HG02943 (cell line): ENCODE data around the gene RAB3IL1.
"Not testable (repeated sequence)": the region's sequence is repeated elsewhere in the genome, so short reads cannot be mapped to it uniquely, and the experiment has no call there.

ENCODE experiments used
- ATAC-seq: cut with Tn5 transposase; IDR thresholded peaks from one replicate; pipeline ENCODE4 v1.9.1; 2021; ENCODE audit warnings: mild to moderate bottlenecking, low read depth, moderate library complexity; ENCODE audit not compliant: unreplicated experiment

RAB3IL1 gene

DNA sequence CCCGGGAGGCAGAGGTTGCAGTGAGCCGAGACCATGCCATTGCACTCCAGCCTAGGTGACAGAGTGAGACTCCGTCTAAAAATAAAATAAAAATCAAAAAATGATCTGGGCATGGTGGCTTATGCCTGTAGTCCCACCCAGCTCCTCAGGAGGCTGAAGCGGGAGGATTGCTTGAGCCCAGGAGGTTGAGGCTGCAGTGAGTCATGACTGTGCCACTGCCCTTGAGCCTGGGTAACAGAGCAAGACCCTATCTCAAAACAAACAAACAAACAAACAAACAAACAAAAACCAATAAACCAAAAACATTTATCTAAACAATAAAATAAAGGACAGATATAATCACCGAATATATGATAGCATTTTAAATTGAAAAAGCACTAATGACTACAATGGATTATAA lies 36.3 kb upstream of the RAB3IL1 start:
- not testable (repeated sequence) for ATAC-seq

DNA sequence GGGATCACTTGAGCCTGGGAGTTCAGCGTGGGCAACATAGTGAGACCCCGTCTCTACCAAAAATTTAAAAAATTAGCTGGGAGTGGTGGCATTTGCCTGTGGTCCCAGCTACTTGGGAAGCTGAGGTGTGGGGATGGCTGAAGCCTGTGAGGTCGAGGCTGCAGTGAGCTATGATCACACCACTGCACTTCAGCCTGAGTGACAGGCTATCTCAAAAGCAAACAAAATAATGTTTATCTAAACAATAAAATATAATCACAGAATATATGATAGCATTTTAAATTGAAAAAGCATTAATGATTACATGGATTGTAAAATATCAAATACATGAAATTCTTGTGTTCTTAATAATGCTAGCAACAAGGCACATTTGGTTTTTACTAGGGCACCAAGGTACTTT lies 35.5 kb upstream of the RAB3IL1 start:
- ATAC-seq = no peak

DNA sequence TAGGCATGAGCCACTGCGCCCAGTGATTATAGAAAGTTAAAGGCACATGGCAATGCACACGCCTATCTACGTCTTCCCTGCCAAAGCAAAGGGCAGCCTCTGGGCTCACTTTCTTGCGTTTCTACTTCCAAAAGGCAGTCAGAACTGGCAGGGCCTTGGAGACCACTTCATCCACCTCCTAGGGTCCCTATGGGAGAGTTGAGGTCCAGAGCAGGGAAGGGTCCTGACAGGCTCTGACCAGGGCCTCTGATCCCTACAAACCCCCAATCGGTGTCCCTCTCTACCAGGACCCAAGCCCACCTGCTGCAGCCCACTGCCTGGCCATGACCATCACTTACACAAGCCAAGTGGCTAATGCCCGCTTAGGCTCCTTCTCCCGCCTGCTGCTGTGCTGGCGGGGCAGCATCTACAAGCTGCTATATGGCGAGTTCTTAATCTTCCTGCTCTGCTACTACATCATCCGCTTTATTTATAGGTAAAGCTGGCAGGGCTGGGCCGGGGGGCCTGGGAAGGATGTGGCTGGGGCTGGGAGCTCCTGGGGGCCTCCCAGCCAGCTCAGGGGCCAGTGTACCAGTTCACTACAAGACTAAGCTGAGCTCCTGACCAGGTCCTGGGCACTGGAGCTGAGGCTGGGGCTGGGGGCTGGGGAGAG lies 34.2 kb upstream of the RAB3IL1 start:
- no peak for ATAC-seq

DNA sequence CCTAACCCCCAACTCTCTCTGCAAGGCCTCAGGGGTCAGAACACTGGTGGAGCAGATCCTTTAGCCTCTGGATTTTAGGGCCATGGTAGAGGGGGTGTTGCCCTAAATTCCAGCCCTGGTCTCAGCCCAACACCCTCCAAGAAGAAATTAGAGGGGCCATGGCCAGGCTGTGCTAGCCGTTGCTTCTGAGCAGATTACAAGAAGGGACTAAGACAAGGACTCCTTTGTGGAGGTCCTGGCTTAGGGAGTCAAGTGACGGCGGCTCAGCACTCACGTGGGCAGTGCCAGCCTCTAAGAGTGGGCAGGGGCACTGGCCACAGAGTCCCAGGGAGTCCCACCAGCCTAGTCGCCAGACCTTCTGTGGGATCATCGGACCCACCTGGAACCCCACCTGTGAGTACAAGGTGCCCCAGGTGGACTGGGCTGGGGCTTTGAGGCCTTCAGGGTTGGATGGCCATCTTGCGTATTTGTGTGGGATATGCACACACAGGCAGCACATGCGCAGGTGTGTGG lies 32.7 kb upstream of the RAB3IL1 start, which contains the start of gene BEST1:
Gene BEST1 (plus strand): TSS at position 317 of the 513 bp plus-strand sequence. CDS start 1,456 bp downstream, outside the sequence.
- ATAC-seq = no peak

DNA sequence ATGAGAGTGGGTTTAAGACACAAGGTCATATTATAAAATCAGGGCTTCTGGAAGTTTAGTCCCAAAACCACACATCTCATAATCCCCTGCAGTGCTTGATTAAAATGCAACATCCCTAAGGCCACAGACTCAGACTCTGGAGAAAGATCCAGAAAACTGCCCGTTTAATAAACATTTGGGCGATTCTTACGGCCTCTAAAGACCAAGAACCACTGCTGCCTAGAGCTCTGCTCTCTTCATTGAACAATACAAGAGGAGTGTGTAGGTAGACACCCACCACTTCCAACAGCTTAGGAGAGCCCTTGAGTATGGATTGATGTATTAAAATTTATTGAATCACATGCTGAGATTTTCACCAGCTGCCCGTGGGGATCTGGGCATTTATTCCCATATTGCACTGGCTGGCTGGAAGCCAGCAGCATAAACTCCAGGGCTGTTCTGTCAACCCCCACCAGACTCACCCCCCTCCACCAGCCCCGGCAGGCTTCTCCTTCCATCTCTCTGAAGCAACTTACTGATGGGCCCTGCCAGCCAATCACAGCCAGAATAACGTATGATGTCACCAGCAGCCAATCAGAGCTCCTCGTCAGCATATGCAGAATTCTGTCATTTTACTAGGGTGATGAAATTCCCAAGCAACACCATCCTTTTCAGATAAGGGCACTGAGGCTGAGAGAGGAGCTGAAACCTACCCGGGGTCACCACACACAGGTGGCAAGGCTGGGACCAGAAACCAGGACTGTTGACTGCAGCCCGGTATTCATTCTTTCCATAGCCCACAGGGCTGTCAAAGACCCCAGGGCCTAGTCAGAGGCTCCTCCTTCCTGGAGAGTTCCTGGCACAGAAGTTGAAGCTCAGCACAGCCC lies 32.0 kb upstream of the RAB3IL1 start:
- no peak for ATAC-seq

DNA sequence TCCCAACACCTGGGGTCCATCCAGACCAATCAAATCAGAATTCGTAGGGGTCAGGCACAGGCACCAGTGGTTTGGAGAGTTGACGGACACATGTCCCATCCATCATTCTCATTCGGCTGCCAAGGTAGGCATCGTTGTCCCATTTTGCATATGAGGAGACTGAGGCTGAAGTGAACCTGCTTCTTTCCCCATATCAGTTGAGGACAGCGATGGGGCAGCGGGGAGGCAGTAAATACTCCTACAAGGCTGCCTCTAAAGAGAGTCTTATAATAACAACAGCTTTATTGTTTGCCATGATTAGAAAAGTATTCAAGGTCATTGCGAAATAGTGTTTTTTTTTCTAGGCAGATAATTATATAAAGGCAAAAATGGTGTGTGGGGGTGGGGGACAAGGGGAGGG lies 31.1 kb upstream of the RAB3IL1 start:
- ATAC-seq = no peak

DNA sequence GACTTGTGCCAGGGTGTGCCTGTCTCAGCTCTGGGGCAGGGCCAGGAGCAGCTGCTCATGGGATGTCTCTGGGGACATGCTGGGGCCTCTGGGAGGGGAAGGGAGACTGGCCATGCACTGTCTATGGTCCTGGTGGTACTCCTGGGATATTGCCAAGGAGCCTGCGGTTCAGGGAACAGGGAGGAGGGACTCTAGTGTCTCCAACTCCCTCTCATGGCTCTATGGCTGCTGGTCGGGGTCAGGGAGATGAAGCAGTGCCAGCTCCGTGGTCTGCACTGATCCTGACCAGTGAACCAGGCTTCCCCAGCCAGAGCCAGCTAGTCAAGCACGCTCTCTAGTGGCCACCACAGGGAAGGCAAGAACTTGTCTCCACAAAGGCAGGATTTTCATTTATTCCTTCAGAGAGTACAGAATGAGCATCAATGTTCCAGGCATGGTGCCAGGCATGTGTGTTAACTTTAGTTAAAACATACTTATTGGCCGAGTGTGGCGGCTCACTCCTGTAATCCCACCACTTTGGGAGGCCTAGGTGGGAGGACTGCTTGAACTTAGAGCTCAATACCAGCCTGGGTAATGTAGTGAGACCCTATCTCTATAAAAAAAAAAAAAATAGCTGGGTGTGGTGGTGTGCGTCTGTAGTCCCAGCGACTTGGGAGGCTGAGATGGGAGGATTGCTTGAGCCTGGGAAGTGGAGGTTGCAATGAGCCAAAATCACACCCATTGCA lies 30.3 kb upstream of the RAB3IL1 start:
- ATAC-seq = no peak

DNA sequence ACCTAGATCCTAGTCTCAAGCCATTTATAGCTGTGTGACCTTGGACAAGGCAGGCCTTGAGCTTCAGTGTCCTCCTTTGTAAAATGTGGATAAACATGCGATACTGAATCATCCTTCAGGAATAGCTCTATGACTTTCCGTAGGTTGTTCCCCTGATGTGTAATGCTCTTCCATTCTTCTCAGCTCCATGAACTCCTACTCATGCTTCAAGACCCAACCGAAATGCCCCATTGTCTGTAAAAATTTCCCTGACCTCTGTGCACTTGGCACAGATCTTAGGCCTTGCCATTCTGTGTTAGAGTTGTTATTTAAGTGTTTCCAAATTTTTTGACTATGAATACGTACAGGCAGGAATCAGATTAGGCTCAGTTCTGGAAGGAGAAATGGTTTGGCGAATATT lies 29.5 kb upstream of the RAB3IL1 start:
- no peak for ATAC-seq

DNA sequence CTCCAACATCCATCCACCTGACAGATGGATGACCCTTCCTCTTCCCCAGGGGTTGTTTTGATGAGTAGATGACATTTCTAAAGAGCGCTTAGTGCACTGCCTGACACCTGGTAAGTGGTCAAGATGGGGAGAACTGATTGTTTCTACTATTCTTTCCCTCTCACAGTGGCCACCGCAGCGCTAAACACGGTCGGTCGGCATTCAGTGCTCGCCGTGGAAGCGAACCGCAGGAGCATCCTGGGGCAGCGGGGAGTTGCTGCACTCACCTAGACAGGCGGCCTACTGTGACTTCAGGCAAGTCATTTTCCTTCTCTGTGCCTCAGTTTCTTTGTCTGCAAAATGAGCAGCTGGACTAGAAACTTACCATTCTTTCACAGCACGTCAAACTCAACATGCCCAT lies 27.8 kb upstream of the RAB3IL1 start:
- ATAC-seq = no peak

DNA sequence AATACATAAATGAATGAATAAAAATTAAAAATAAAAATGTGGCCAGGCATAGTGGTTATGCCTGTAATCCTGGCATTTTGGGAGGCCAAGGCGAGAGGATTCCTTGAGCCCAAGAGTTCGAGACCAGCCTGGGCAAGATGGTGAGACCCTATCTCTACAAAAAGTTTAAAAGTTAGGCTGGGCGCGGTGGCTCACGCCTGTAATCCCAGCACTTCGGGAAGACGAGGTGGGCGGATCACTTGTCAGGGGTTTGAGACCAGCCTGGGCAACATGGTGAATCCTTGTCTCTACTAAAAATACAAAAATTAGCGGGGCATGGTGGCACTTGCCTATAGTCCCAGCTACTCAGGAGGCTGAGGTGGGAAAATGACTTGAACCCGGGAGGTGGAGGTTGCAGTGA lies 23.1 kb upstream of the RAB3IL1 start:
- no peak for ATAC-seq

DNA sequence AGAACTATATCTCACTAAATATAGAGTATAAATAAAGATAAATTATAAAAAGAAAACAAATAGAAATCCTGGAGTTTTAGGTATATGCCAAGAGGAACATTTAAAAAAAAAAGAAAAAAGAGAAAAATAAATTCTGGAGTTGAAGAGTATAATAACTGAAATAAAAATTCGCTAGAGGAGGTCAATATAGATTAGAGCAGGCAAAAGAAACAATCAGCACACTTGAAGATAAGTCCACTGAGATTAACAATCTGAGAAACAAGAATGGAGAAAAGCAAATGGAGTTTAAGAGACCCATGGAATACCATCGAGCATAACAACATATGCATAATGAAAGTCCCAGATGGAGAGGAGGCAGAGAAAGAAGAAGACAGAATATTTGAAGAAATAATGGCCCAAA lies 18.5 kb upstream of the RAB3IL1 start:
- no peak for ATAC-seq

DNA sequence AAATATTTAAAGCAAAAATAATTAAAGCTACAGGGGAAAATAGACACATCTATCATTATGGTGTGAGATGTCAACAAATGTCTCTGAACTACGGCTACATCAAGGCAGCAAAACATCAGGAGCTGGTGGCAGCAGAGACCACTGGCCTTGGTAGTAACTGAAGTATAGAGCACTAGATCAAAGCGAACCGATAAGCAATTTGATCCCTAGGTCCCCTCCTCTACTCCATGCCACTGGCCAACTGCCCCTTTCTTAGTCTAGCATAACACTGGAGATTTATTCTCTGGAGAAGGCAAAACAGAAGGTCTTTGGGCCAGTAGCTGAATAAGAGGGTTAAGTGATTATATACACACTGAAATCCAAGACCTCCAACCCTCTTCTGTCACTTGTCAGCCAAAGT lies 13.6 kb upstream of the RAB3IL1 start:
- ATAC-seq = no peak

DNA sequence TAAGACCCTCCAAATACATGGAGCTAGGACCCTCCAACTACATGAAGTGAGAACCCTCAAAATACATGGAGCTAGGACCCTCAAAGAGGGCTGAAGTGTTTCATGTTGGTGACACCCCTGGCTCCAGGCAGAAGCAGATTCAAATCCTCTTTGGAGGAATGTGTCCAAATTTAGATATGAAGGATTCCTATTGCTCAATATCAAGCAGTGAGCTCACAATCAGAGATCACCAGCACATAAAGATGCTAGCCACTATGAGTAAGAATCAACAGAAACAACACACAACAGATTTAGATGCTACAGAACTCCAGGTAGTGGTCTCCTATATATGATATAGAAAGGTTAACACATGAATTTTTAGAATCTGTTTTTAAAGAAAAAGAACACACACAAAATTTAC lies 11.2 kb upstream of the RAB3IL1 start:
- ATAC-seq = no peak

DNA sequence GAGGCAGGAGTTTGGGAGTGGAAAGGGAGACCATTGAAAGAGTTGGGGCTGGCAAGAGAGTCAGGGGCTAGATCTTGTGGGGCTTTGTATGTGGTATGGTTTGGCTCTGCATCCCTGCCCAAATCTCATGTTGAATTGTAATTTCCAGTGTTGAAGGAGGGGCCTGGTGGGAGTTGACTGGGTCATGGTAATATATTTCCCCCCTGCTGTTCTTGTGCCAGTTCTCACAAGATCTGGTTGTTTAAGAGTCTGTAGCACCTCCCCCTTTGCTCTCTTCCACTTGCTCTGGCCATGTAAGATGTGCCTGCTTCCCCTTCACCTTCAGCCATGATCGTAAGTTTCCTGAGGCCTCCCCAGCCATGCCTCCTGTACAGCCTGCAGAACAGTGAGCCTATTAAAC lies 10.1 kb upstream of the RAB3IL1 start:
- ATAC-seq = no peak

DNA sequence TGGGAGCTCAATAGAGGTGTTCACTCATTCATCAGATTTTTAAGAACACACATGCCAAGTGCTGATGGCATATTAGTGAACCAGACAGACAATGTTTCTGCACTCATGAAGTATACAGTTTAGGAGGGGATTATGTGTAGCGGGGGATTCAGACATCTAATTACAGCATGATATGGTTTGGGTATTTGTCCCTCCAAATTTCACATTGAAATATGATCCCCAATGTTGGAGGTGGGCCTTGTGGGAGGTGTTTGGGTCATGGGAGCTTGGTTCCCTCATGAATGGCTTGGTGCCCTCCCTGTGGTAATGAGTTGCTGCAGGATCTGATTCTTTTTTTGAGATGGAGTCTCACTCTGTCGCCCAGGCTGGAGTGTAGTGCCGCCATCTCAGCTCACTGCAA lies 8.9 kb upstream of the RAB3IL1 start:
- ATAC-seq = no peak

DNA sequence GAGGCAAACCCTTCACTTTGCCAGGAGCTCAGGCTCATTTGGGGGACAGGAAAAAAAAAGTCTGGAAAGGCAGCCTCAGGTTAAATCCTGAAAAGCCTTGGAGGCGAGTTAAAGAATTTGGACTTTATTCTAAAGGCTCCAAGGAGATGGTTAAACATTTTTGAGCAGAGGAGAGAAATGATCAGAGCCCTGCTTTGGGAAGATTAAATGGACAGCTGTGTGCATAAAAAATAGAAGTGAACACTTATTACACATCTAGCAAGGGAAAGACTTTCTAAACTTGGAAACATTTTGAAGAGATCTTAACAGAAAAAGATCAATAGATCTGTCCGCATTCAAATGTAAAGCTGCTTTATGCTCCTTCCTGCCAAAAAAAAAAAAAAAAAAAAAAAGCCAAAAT lies 8.4 kb upstream of the RAB3IL1 start:
- ATAC-seq = no peak

DNA sequence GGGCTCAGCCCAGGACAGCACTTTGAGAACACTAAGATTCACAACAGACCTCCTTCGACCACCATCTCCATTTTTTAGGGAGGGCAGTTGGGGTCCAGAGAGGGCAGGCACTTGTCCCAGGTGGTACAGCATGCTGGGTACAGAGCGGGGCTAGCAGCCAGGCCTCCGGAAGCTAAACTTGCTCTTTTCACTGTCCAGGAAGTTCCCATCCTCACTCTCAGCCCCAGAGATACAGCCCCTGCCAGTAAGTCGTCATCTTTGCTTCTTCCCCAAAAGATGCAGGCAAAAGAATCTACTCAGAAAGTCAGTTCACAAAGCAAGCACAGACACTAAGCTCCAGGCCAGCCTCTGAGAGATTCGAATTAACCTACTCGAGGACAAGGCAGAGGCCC lies 6.7 kb upstream of the RAB3IL1 start:
- no peak for ATAC-seq

DNA sequence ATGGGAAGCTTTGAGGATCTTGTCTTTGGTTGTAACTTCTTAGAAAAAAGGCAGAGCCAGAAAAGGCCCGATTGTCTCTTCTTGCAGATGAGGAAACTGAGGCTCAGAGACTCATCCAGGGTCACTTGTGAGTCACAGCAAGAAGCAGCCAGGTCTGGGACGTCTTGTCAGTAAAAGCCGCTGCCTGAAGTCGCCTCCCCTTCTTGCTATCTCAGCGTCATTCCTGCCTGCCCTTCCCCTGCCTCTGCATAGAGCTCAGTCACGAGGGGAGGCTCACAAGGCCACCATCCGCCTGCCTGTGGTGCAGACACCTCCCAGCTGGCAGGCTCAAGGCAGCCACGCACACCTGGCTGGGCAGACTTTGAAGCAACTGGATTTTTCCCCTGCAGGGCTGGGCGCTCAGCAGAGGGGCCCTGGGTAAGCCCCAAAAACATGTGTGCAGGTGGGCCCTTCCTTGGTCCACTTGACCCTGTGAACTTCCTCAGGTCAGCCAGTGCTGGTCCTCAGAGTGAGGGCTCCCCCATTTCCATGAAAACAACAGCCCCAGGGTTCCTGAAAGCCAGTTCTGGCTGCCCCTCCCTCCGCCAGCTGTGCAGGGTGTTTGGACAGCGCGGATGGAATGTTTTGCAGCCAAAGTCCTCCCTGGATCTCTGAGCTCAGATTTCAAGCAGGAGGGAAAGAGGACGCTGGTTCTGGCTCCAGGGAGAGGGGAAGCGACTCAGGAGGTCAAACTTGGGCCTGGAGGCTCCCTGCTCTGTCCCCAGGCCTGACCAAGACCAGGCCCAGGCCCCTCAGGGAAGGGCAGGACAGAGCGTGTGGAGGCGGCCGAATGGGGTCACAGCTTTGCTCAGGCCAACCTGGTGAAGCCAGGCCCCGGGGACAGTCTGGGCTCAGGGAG lies 6.0 kb upstream of the RAB3IL1 start:
- ATAC-seq = no peak

DNA sequence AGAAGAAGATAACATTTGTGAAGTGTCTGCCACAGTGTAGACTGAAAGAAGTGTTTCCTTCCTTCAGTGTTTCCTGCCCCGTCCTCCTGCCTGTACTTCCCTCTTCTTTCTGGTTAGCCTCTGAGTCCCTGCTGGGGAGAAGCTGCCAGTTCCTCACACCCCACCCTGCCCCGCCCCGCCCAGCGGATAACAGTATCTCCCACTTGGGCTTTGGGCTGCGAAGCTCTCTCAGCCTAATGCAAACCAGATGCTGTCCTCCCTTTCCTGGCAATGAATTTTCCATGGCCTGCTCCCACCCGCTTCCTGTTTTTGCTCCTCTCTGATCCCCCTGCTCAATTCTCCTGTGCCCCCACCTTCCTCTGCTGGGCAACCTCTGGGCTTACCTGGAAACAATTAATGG lies 5.2 kb upstream of the RAB3IL1 start:
- no peak for ATAC-seq

DNA sequence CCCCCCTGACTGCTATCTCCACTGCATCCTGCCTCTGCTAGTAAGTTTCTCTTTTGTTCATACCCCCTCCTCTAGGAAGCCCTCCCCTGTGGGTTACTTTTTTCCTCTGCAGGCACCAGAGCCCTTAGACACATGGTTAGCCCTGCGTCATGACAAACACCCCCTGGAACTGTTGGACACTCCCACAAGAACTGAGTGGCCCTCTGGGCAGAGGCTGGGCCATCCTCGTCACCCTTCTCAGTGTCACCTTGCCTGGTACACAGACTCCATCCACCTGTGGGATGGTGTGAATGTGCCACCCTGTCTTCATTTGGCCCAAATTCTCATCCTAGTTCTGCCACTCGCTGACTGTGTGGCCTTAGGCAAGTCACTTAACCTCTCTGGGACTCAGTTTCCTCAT lies 4.1 kb upstream of the RAB3IL1 start:
- ATAC-seq = no peak
